ENCODE results near the gene TRANK1. TPM values are rescaled to one million over a fixed set of nuclear protein-coding genes. Genes with fewer than 3 reads are reported as not detected.
"Not testable (repeated sequence)": the region's sequence is repeated elsewhere in the genome, so short reads cannot be mapped to it uniquely, and the experiment has no call there.

The TRANK1 gene
- polyA plus RNA-seq, 1 donor (not counting 4 experiments of a cell fraction or from before 2014, with no cell fraction given), result 3.2 TPM

DNA sequence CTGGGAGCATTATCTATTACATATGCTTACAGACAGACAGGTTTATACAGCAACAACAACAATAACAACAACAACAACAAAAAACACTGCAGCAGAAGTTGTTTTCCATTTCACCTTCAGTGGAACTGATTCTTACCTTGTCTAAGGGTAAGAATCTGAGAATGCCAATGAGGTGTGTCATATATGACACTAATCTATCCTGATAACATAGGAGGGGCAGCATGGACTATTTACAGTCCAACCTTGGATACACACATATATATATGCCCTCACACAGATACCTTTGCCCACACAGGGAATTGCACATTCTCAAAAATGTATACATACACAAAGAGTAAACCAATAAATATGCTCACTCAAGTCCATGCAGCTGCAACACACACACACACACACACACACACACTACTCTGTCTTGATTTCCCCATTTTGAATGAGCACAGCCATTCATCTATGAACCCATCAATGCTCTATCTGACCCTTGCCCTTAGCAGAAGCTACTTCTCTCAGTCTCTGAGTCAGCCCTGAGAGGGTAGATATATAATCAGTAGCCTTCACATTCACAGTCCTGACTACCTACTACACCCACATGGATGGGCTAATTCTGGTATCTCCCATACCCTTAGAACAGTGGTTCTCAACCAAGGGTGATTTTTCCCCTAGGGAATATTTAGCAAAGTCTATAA is 9.7 kb upstream of the TRANK1 start:
- DNase-seq (ENCODE audit: low read depth, low spot score) (no peak), FAIRE-seq (no peak)
- H2AFZ ChIP-seq (ENCODE audit: control insufficient read depth, low read length), result no peak overlapping the region
- no peaks in the 10 kb centered on the region for H3K27me3 ChIP-seq (ENCODE audit: control insufficient read depth, extremely low read depth, insufficient read depth, low read length)
- H3K9me1 ChIP-seq (ENCODE audit: control insufficient read depth, extremely low read depth, insufficient read depth, low read length), result no peaks in the 10 kb centered on the region
- H3K79me2 ChIP-seq (ENCODE audit: control insufficient read depth, insufficient read depth, low read length), result no peaks in the 10 kb centered on the region
- no peaks in the 10 kb centered on the region for H4K20me1 ChIP-seq (ENCODE audit: control insufficient read depth, extremely low read depth, insufficient read depth, low read length)
- TF ChIP-seq EZH2 (IDR thresholded peaks at IDR 0.05; ENCODE audit: low read length) (no peak), CTCF (optimal IDR thresholded peaks at IDR 0.05 in 1 of 3, IDR thresholded peaks at IDR 0.05 in 1 of 3, conservative IDR thresholded peaks at IDR 0.05 in 1 of 3; ENCODE audit: extremely low read depth in 1 of 3, insufficient read depth in 2 of 3, low read length in 3 of 3) (no peak)
- no peak overlapping the region for H3K4me2 ChIP-seq (ENCODE audit: control insufficient read depth, extremely low read depth, insufficient read depth, low read depth, low read length)
- H3K4me1 ChIP-seq (ENCODE audit: control insufficient read depth, extremely low read depth, insufficient read depth, low read length), result peaks cover 12% of the 10 kb centered on the region
- H3K9ac ChIP-seq (ENCODE audit: control insufficient read depth, extremely low read depth, insufficient read depth, low read length), result no peak overlapping the region
- no peaks in the 10 kb centered on the region for H3K36me3 ChIP-seq (ENCODE audit: control insufficient read depth in 2 of 2, extremely low read depth in 1 of 2, insufficient read depth in 2 of 2, low read length in 2 of 2)
- dilution Hi-C loops (cut with MboI; ENCODE audit: extremely low pct_ligation_motif_present, low sequenced_read_pairs), result no loop called here
- no peak overlapping the region for H3K4me3 ChIP-seq (ENCODE audit: control insufficient read depth in 2 of 3, extremely low read depth in 1 of 3, insufficient read depth in 2 of 3, low read depth in 1 of 3, low read length in 3 of 3)
- H3K27ac ChIP-seq (ENCODE audit: control insufficient read depth, insufficient read depth, low read length), result no peak overlapping the region
- H3K9me3 ChIP-seq (ENCODE audit: control insufficient read depth, low read depth, low read length), result no peaks in the 10 kb centered on the region

DNA sequence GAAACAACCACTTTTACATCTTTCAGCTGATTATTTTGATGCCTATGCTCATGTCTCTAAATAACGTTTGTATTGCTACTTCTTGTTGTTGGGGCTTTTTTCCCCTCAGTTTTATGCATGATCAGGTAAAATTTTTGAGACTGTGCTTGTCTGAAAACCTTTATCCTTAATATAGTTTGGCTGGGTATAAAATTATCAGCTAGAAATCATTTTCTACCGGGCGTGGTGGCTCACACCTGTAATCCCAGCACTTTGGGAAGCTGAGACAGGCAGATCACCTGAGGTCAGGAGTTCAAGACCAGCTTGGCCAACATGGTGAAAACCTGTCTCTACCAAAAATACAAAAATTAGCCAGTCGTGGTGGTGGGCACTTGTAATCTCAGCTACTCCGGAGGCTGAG is 3.0 kb upstream of the TRANK1 start:
- H3K27ac ChIP-seq (ENCODE audit: control insufficient read depth, insufficient read depth, low read length); H2AFZ ChIP-seq (ENCODE audit: control insufficient read depth, low read length); H4K20me1 ChIP-seq (ENCODE audit: control insufficient read depth, extremely low read depth, insufficient read depth, low read length); H3K9me1 ChIP-seq (ENCODE audit: control insufficient read depth, extremely low read depth, insufficient read depth, low read length); dilution Hi-C loops (cut with MboI; ENCODE audit: extremely low pct_ligation_motif_present, low sequenced_read_pairs); H3K4me3 ChIP-seq (ENCODE audit: control insufficient read depth in 2 of 3, extremely low read depth in 1 of 3, insufficient read depth in 2 of 3, low read depth in 1 of 3, low read length in 3 of 3); H3K9ac ChIP-seq (ENCODE audit: control insufficient read depth, extremely low read depth, insufficient read depth, low read length); H3K27me3 ChIP-seq (ENCODE audit: control insufficient read depth, extremely low read depth, insufficient read depth, low read length); H3K36me3 ChIP-seq (ENCODE audit: control insufficient read depth in 2 of 2, extremely low read depth in 1 of 2, insufficient read depth in 2 of 2, low read length in 2 of 2); H3K9me3 ChIP-seq (ENCODE audit: control insufficient read depth, low read depth, low read length); DNase-seq (ENCODE audit: low read depth, low spot score); FAIRE-seq; H3K4me1 ChIP-seq (ENCODE audit: control insufficient read depth, extremely low read depth, insufficient read depth, low read length); H3K4me2 ChIP-seq (ENCODE audit: control insufficient read depth, extremely low read depth, insufficient read depth, low read depth, low read length); H3K79me2 ChIP-seq (ENCODE audit: control insufficient read depth, insufficient read depth, low read length): not testable (repeated sequence)

Measured in keratinocyte (primary cell).